HG03175 (cell line): ENCODE data around the gene ERMARD.

ENCODE experiments used
- ATAC-seq: cut with Tn5 transposase; IDR thresholded peaks from one replicate; pipeline ENCODE4 v1.9.1; 2021; ENCODE audit warnings: mild to moderate bottlenecking, moderate library complexity; ENCODE audit not compliant: unreplicated experiment

ERMARD gene

DNA sequence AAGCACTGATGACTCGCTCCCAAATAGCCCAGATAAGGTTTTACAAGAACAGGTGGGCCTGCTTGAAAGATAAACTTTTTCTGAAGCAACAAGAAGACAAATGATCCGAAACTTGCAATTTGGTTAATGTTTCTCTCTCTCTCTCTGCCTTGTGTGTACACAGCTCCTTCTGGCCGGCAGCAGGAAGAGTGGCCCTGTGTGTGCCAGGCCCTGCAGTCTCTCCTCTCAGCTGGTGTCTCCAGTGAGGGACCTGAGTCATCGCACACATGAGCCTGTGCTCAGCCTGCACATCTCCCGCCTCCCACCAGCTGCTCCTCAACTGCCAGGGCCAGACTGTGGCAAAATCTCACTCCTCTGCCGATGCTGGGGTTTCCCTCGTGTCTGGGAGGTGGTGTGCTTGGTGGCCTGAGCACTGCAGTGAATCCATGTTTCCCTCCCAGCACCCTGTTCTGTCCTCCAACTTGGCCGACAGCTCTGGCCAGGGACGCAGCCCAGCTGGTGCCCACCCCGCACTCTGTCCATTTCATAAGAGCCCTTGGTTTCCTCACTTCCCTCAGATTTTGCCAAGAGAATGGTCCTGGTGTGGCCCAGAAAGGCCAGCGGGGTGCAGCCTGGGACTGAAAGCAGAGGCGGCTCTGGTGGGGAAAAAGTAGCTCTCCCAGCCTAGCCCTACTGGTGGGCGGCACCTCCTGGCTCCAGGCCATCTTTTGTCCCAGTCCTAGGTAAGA lies 49.4 kb downstream of the ERMARD start:
- no peak for ATAC-seq

DNA sequence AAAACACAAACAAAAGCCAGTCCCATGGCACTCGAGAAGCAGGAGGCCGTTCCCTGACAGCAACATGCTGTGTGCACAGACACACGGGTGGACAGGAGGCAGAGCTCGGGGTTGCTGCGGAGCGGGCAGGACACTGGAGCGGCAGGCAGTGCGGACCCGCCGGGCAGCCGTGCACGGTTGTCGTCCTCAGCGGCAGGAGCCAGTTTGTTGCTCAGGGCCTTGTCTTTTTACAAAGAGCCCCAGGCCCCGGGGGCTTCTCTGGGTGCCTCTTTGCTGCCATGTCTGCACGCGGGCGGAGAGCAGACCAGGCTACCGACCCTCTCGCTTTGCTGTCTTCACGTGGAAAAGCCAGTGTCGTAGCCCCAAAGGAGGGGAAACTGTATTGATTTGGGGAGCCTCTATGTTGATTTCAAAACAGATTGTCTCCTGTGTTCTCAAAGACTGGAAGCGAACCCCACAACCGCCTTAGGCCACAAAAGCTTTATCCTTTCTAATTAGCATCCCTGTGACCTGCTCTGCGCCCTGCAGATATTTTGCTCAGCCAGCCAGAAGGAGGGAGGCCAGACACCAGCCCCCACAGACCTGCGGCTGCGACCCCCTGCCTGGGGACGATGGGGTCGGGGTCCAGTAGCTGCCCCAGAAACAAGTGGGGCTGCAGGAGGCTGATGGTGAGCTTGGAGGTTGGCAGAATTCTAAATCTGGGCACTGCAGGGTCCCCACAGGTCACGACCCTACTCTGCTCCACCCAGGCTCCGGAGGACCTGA lies 50.2 kb downstream of the ERMARD start:
- no peak for ATAC-seq

- no peak for ATAC-seq
Measured at GRCh38 chr6:169802790-169803189, 51.4 kb downstream of the ERMARD start.

- ATAC-seq, result no peak
Measured at GRCh38 chr6:169803271-169803811, 51.9 kb downstream of the ERMARD start.

GRCh38 chr6:169803816-169804340 lies 52.5 kb downstream of the ERMARD start:
- no peak for ATAC-seq

DNA sequence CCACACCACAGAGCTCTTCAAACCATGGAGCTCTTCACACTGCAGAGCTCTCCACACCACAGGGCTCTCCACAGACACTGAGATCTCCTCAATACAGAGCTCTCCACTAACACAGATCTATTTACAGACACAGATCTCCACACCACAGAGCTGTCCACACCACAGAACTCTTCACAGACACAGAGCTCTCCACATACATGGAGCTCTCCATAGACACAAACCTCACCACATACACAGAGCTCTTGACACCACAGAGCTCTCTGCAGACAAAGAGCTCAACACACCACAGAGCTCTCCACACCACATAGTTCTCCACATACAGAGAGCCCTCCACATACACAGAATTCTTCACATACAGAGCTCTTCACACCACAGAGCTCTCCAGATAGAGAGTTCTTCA lies 53.0 kb downstream of the ERMARD start:
- ATAC-seq, result no peak

DNA sequence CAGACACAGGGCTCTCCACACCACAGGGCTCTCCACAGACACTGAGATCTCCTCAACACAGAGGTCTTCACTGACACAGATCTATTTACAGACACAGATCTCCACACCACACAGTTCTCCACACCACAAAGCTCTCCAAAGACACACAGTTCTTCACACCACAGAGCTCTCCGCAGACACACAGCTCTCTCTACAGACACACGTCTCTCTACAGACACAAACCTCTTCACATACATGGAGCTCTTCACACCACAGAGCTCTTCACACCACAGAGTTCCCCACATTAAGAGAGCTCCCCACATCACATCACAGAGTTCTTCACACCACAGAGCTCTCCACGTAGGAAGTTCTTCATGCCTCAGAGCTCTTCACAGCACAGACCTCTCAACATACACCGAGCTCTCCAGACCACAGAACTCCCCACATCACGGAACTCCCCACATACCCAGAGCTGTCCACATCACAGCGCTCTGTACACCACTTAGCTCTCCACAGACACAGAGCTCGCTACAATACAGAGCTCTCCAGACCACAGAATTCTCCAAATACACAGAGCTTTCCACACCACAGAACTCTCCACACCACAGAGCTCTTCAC lies 53.9 kb downstream of the ERMARD start:
- no peak for ATAC-seq

DNA sequence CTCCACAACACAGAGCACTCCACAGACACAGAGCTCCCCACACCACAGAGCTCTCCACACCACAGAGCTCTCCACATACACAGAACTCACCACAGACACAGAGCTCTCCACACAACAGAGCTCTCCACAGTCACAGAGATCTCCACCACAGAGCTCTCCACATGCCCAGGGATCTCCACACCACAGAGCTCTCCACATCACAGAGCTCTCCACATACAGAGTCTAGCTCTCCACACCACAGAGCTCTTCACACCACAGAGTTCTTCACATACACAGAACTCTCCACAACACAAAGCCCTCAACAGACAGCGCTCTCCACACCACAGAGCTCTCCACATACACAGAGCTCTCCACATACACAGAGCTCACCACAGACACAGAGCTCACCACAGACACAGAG lies 55.3 kb downstream of the ERMARD start:
- ATAC-seq, result no peak

DNA sequence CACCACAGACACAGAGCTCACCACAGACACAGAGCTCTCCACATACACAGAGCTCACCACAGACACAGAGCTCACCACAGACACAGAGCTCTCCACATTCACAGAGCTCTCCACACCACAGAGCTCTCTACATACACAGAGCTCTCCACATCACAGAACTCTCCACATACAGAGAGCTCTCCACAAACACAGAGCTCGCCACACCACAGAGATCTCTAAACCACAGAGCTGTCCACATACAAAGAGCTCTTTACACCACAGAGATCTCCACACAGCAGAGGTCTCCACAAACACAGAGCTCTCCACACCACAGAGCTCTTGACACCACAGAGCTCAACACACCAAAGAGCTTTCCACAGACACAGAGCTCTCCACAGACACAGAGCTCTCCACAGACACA lies 55.8 kb downstream of the ERMARD start:
- no peak for ATAC-seq

DNA sequence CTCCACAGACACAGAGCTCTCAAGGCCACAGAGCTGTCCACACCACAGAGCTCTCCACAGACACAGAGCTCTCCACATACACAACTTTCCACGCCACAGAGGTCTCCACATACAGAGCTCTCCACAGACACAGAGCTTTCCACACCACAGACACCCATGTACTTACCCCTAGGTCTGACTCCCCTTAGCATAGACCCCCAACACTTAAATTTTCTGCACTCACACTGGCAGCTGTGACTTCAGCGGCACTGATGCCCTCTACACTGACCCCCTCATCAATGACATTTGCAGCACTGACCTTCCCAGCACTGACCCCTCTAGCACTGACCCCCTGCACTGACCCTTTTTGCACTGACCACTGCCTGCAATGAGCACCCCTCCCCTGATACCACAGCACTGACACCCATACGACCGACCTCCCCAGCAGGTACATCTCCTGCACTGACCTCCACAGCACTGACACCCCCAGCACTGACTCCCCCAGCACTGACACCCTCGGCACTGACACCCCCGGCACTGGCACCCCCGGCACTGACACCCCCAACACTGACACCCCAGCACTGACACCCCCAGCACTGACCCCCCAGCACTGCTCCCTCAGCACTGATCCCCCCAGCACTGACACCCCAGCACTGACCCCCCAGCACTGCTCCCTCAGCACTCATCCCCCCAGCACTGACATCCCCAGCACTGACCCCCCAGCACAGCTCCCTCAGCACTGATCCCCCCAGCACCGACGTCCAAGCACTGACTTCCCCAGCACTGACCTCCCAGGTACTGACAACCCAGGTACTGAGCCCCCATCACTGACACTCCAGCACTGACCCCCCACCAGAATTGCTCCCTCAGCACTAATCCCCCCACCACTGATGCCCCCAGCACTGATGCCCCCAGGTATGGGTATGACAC lies 56.5 kb downstream of the ERMARD start:
- ATAC-seq, result no peak

DNA sequence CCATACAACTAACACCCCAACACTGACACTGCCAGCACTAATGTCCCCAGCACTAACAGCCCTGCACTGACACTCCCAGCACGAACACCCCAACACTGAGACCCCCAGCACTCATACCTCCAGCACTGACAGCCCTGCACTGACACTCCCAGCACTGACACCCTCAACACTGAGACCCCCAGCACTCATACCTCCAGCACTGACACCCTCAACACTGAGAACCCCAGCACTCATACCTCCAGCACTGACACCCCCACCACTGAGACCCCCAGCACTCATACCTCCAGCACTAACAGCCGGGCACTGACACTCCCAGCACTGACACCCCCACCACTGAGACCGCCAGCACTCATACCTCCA lies 57.2 kb downstream of the ERMARD start:
- no peak for ATAC-seq

DNA sequence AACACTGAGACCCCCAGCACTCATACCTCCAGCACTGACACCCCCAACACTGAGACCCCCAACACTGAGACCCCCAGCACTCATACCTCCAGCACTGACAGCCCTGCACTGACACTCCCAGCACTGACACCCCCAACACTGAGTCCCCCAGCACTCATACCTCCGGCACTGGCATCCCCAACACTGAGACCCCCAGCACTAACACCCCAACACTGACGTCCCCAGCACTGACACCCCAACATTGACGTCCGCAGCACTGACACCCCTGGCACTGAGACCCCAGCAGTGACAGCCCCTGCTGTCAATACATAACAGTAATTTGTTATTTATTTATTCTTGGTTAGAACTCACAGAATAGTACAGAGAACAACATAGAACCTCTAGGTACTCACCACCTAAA lies 58.0 kb downstream of the ERMARD start:
- ATAC-seq, result no peak

- no peak for ATAC-seq
Measured at GRCh38 chr6:169810066-169810989, 58.9 kb downstream of the ERMARD start.

GRCh38 chr6:169811072-169811471 lies 59.6 kb downstream of the ERMARD start:
- no peak for ATAC-seq

GRCh38 chr6:169811521-169812256 lies 60.3 kb downstream of the ERMARD start:
- ATAC-seq, result no peak

DNA sequence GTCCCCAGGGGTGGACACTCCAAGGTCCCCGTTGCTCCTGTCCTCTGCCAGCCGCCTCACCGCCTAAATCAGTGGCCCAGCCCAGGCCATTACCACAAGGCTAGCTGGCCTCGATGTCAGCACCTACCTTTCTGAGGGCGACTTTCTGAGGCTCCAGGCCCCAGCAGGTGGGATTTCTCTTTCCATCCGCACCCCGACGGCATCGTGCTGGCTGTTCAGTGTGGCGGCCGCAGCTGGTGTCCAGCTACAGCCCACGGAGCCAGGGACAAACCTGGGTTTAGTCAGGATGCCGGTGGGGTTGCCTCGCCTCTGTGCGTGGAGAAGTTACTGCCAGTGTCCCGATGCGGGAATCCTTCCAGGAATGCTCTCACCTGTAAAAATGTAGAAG lies 60.8 kb downstream of the ERMARD start:
- no peak for ATAC-seq

DNA sequence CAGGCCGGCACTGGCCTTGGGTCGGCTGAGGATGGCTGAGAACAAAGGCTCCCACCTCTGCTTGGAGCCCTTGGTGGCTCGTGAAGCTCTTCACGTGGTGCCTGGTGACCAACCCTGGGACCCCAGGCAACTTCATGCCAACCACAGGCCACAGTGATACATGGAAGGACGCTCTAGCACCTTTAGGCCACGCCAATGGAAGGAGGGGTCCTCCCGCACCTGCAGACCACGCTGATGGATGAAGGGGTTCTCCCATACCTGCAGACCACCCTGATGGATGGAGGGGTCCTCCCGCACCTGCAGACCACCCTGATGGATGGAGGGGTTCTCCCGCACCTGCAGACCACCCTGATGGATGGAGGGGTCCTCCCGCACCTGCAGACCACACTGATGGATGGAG lies 62.5 kb downstream of the ERMARD start:
- no peak for ATAC-seq

DNA sequence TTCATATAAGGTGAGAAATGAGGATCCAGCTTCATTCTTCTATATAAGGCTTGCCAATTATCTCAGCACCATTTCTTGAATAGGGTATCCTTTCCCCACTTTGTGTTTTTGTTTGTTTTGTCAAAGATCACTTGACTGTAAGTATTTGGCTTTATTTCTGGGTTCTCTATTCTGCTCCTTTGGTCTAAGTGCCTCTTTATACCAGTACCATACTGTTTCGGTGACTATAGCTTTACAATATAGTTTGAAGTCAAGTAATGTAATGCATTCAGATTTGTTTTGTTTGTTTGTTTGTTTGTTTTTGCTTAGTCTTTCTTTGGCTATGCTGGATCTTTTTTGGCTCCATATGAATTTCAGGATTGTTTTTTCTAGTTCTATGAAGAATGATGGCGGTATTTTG lies 64.6 kb downstream of the ERMARD start:
- no peak for ATAC-seq

DNA sequence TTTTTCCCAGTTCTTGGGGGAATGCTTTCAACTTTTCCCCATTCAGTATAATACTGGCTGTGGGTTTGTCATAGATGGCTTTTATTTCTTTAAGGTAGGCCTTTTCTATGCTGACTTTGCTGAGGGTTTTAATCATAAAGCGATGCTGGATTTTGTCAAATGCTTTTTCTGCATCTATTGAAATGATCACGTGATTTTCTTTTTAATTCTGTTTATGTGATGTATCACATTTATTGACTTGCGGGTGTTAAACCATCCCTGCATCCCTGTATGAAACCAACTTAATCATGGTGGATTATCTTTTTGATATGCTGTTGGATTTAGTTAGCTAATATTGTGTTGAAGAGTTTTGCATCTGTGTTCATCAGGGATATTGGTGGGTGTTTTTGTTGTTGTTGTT lies 65.6 kb downstream of the ERMARD start:
- no peak for ATAC-seq
